ENCODE measurements around the gene HSF5.

The HSF5 gene

GRCh38 chr17:58487589-58488427 is at the start of gene HSF5:
HSF5 (minus strand) TSS chr17:58488408; CDS start chr17:58488274, 134 bp downstream.
- DNase-seq: no peak

- no peak for DNase-seq
Measured at GRCh38 chr17:58537266-58537665, 49.1 kb upstream of the HSF5 start.

GRCh38 chr17:58536542-58536941 is 48.3 kb upstream of the HSF5 start:
- DNase-seq: no peak

- DNase-seq: no peak
Measured at GRCh38 chr17:58535431-58535830, 47.2 kb upstream of the HSF5 start.

GRCh38 chr17:58534901-58535421 is 46.8 kb upstream of the HSF5 start:
- DNase-seq: no peak

- DNase-seq: no peak
Measured at GRCh38 chr17:58534331-58534730, 46.1 kb upstream of the HSF5 start.

GRCh38 chr17:58533616-58534188 is 45.5 kb upstream of the HSF5 start:
- DNase-seq: no peak

GRCh38 chr17:58532555-58532951 is 44.3 kb upstream of the HSF5 start:
- DNase-seq: no peak

GRCh38 chr17:58531661-58532554 is 43.7 kb upstream of the HSF5 start:
- DNase-seq: no peak

- no peak for DNase-seq
Measured at GRCh38 chr17:58531122-58531521, 42.9 kb upstream of the HSF5 start.

GRCh38 chr17:58530655-58531054 is 42.4 kb upstream of the HSF5 start:
- DNase-seq: no peak

GRCh38 chr17:58529275-58529674 is 41.1 kb upstream of the HSF5 start:
- DNase-seq: no peak

- no peak for DNase-seq
Measured at GRCh38 chr17:58528443-58528842, 40.2 kb upstream of the HSF5 start.

- DNase-seq: no peak
Measured at GRCh38 chr17:58527949-58528348, 39.7 kb upstream of the HSF5 start.

- DNase-seq: no peak
Measured at GRCh38 chr17:58527306-58527705, 39.1 kb upstream of the HSF5 start.

- DNase-seq: no peak
Measured at GRCh38 chr17:58525239-58525638, 37.0 kb upstream of the HSF5 start.

GRCh38 chr17:58521680-58522079 is 33.5 kb upstream of the HSF5 start:
- DNase-seq: no peak

- no peak for DNase-seq
Measured at GRCh38 chr17:58520843-58521430, 32.7 kb upstream of the HSF5 start.

- DNase-seq: peak; percentile 100
Measured at GRCh38 chr17:58517928-58518609, 29.9 kb upstream of the HSF5 start.

- DNase-seq: no peak
Measured at GRCh38 chr17:58517378-58517927, 29.2 kb upstream of the HSF5 start.

GRCh38 chr17:58516644-58517377 is 28.6 kb upstream of the HSF5 start:
- no peak for DNase-seq

All from NCI-H1436 treated with DMSO at 0.1 percent for 48 hours (cell line).